Measurements from ENCODE around the gene AHRR. TPM values are rescaled to one million over a fixed set of nuclear protein-coding genes. Genes with fewer than 3 reads are reported as not detected.
A peak's percentile ranks its signal among the peaks of the same experiment; 100 is the strongest.

The AHRR gene
- total RNA-seq, 1 experiment from 2014 or later, result 0.20 TPM

GRCh38 chr5:343461-344401 lies 22.2 kb downstream of the AHRR start:
- DNase-seq, result no peak
- H3K4me1 ChIP-seq, result no peaks in the 10 kb centered on the region
- no peaks in the 10 kb centered on the region for H3K36me3 ChIP-seq
- no peaks in the 10 kb centered on the region for H3K9me3 ChIP-seq (replicated peaks)
- no peaks in the 10 kb centered on the region for H3K27me3 ChIP-seq
- H3K27ac ChIP-seq, result no peak overlapping the region
- H3K4me3 ChIP-seq, result no peak overlapping the region

- Histone ChIP-seq H3K27me3 (no peaks in the 10 kb centered on the region), H3K4me3 (no peak overlapping the region), H3K27ac (no peak overlapping the region), H3K36me3 (no peaks in the 10 kb centered on the region), H3K9me3 (replicated peaks) (no peaks in the 10 kb centered on the region), H3K4me1 (no peaks in the 10 kb centered on the region)
- DNase-seq, result no peak
Observed at GRCh38 chr5:344668-345067, 23.2 kb downstream of the AHRR start.

- no peak for DNase-seq
- H3K4me3 ChIP-seq, result no peak overlapping the region
- H3K9me3 ChIP-seq (replicated peaks), result no peaks in the 10 kb centered on the region
- H3K4me1 ChIP-seq, result no peaks in the 10 kb centered on the region
- no peaks in the 10 kb centered on the region for H3K36me3 ChIP-seq
- no peaks in the 10 kb centered on the region for H3K27me3 ChIP-seq
- no peak overlapping the region for H3K27ac ChIP-seq
Observed at GRCh38 chr5:345404-346195, 24.1 kb downstream of the AHRR start.

- H3K27ac ChIP-seq, result no peak overlapping the region
- no peak overlapping the region for H3K4me3 ChIP-seq
- H3K36me3 ChIP-seq, result no peaks in the 10 kb centered on the region
- DNase-seq, result no peak
- no peaks in the 10 kb centered on the region for H3K9me3 ChIP-seq (replicated peaks)
- H3K27me3 ChIP-seq, result no peaks in the 10 kb centered on the region
- no peaks in the 10 kb centered on the region for H3K4me1 ChIP-seq
Observed at GRCh38 chr5:346229-346935, 24.9 kb downstream of the AHRR start.

GRCh38 chr5:347712-348284 lies 26.3 kb downstream of the AHRR start:
- no peak for DNase-seq
- no peaks in the 10 kb centered on the region for H3K4me1 ChIP-seq
- no peak overlapping the region for H3K27ac ChIP-seq
- no peak overlapping the region for H3K4me3 ChIP-seq
- H3K9me3 ChIP-seq (replicated peaks), result no peaks in the 10 kb centered on the region
- H3K27me3 ChIP-seq, result no peaks in the 10 kb centered on the region
- no peaks in the 10 kb centered on the region for H3K36me3 ChIP-seq

- H3K27me3 ChIP-seq, result no peaks in the 10 kb centered on the region
- DNase-seq, result no peak
- no peak overlapping the region for H3K27ac ChIP-seq
- H3K36me3 ChIP-seq, result no peaks in the 10 kb centered on the region
- H3K4me1 ChIP-seq, result no peaks in the 10 kb centered on the region
- H3K9me3 ChIP-seq (replicated peaks), result no peaks in the 10 kb centered on the region
- H3K4me3 ChIP-seq, result no peak overlapping the region
Observed at GRCh38 chr5:348726-349125, 27.2 kb downstream of the AHRR start.

GRCh38 chr5:350355-350754 lies 28.8 kb downstream of the AHRR start:
- Histone ChIP-seq H3K4me1 (no peaks in the 10 kb centered on the region), H3K36me3 (no peaks in the 10 kb centered on the region), H3K9me3 (replicated peaks) (no peaks in the 10 kb centered on the region), H3K27ac (no peak overlapping the region), H3K27me3 (no peaks in the 10 kb centered on the region), H3K4me3 (no peak overlapping the region)
- peak; percentile 17 to 23 for DNase-seq

- Histone ChIP-seq H3K9me3 (replicated peaks) (no peaks in the 10 kb centered on the region), H3K27me3 (no peaks in the 10 kb centered on the region), H3K4me3 (no peak overlapping the region), H3K36me3 (no peaks in the 10 kb centered on the region), H3K27ac (no peak overlapping the region), H3K4me1 (no peaks in the 10 kb centered on the region)
- DNase-seq, result no peak
Observed at GRCh38 chr5:351084-351920, 29.8 kb downstream of the AHRR start.

- no peak for DNase-seq
- Histone ChIP-seq H3K27me3 (no peaks in the 10 kb centered on the region), H3K36me3 (no peaks in the 10 kb centered on the region), H3K9me3 (replicated peaks) (no peaks in the 10 kb centered on the region), H3K4me1 (no peaks in the 10 kb centered on the region), H3K4me3 (no peak overlapping the region), H3K27ac (no peak overlapping the region)
Observed at GRCh38 chr5:351921-352245, 30.4 kb downstream of the AHRR start.

- no peak overlapping the region for H3K27ac ChIP-seq
- H3K4me3 ChIP-seq, result no peak overlapping the region
- no peaks in the 10 kb centered on the region for H3K9me3 ChIP-seq (replicated peaks)
- no peaks in the 10 kb centered on the region for H3K36me3 ChIP-seq
- no peaks in the 10 kb centered on the region for H3K4me1 ChIP-seq
- no peak for DNase-seq
- H3K27me3 ChIP-seq, result no peaks in the 10 kb centered on the region
Observed at GRCh38 chr5:352639-353611, 31.4 kb downstream of the AHRR start.

- H3K4me1 ChIP-seq, result no peaks in the 10 kb centered on the region
- H3K9me3 ChIP-seq (replicated peaks), result no peaks in the 10 kb centered on the region
- no peaks in the 10 kb centered on the region for H3K36me3 ChIP-seq
- H3K27me3 ChIP-seq, result no peaks in the 10 kb centered on the region
- no peak for DNase-seq
- H3K4me3 ChIP-seq, result no peak overlapping the region
- no peak overlapping the region for H3K27ac ChIP-seq
Observed at GRCh38 chr5:353612-354580, 32.4 kb downstream of the AHRR start.

GRCh38 chr5:354581-355378 lies 33.3 kb downstream of the AHRR start:
- no peaks in the 10 kb centered on the region for H3K27me3 ChIP-seq
- no peak for DNase-seq
- no peaks in the 10 kb centered on the region for H3K9me3 ChIP-seq (replicated peaks)
- no peak overlapping the region for H3K27ac ChIP-seq
- H3K36me3 ChIP-seq, result no peaks in the 10 kb centered on the region
- H3K4me3 ChIP-seq, result no peak overlapping the region
- no peaks in the 10 kb centered on the region for H3K4me1 ChIP-seq
